ENCODE results near the gene FDX1. TPM values are rescaled to one million over a fixed set of nuclear protein-coding genes. Genes with fewer than 3 reads are reported as not detected.

FDX1 gene
- total RNA-seq, 1 experiment from 2014 or later, result 29.9 TPM

GRCh38 chr11:110447897-110448745, 18.4 kb downstream of the FDX1 start:
- ChIA-PET POLR2A (interaction anchor here (0.6 kb wide), 1 partner anchor 162 kb away, joined by 3 read pairs; no protein-coding TSS in a partner anchor), CTCF (interaction anchor here (4.7 kb wide), 1 partner anchor 13 kb away, joined by 15 read pairs; no protein-coding TSS in a partner anchor)
- Mint-ChIP-seq H3K27ac (ENCODE audit: unreplicated experiment) (no peak overlapping the region), H3K4me3 (ENCODE audit: unreplicated experiment) (no peak overlapping the region), H3K9me3 (ENCODE audit: unreplicated experiment) (no peaks in the 10 kb centered on the region), H3K4me1 (ENCODE audit: low read depth, unreplicated experiment) (peaks cover 16% of the 10 kb centered on the region), H3K27me3 (ENCODE audit: insufficient read depth, unreplicated experiment) (no peaks in the 10 kb centered on the region), H3K36me3 (ENCODE audit: insufficient read depth, unreplicated experiment) (peaks cover 31% of the 10 kb centered on the region)
- no peaks in the 10 kb centered on the region for H3K9me3 ChIP-seq
- no peak for DNase-seq
- TF ChIP-seq CTCF (IDR thresholded peaks at IDR 0.05; ENCODE audit: insufficient read depth in 1 of 2, low read depth in 1 of 2, low read length in 1 of 2, severe bottlenecking in 1 of 2, unreplicated experiment in 1 of 2), result peak; percentile 71 to 72
- no peak overlapping the region for H3K4me3 ChIP-seq (ENCODE audit: low read depth, low read length)
- no TSS peak for BruUV-seq (replicated peaks)
- H3K27me3 ChIP-seq (replicated peaks; ENCODE audit: control insufficient read depth, insufficient read depth, low read length), result no peaks in the 10 kb centered on the region
- intact Hi-C loops (cut with micrococcal nuclease; ENCODE audit: unreplicated experiment), result loop anchor here (1.0 to 5.0 kb wide), 4 partner anchors 134 to 979 kb away; no protein-coding TSS in a partner anchor
- no peaks in the 10 kb centered on the region for H3K36me3 ChIP-seq (ENCODE audit: control insufficient read depth, insufficient read depth, low read length)
- H3K4me1 ChIP-seq, result peaks cover 8% of the 10 kb centered on the region; the same call in 1 of the 2 replicates

GRCh38 chr11:110450246-110450645, 20.5 kb downstream of the FDX1 start:
- no peaks in the 10 kb centered on the region for H3K9me3 ChIP-seq
- peaks cover 19% of the 10 kb centered on the region for H3K36me3 Mint-ChIP-seq (ENCODE audit: insufficient read depth, unreplicated experiment)
- no peaks in the 10 kb centered on the region for H3K36me3 ChIP-seq (ENCODE audit: control insufficient read depth, insufficient read depth, low read length)
- no peak overlapping the region for H3K4me3 ChIP-seq (ENCODE audit: low read depth, low read length)
- no peak overlapping the region for H3K27ac Mint-ChIP-seq (ENCODE audit: unreplicated experiment)
- no peak for TF ChIP-seq CTCF (IDR thresholded peaks at IDR 0.05; ENCODE audit: insufficient read depth in 1 of 2, low read depth in 1 of 2, low read length in 1 of 2, severe bottlenecking in 1 of 2, unreplicated experiment in 1 of 2)
- H3K9me3 Mint-ChIP-seq (ENCODE audit: unreplicated experiment), result no peaks in the 10 kb centered on the region
- H3K27me3 Mint-ChIP-seq (ENCODE audit: insufficient read depth, unreplicated experiment), result no peaks in the 10 kb centered on the region
- H3K4me1 Mint-ChIP-seq (ENCODE audit: low read depth, unreplicated experiment), result peaks cover 16% of the 10 kb centered on the region
- DNase-seq, result no peak
- no peak overlapping the region for H3K4me3 Mint-ChIP-seq (ENCODE audit: unreplicated experiment)
- H3K27me3 ChIP-seq (replicated peaks; ENCODE audit: control insufficient read depth, insufficient read depth, low read length), result no peaks in the 10 kb centered on the region
- POLR2A ChIA-PET, result no interaction called here
- H3K4me1 ChIP-seq, result peaks cover 8% of the 10 kb centered on the region; the same call in 1 of the 2 replicates
- BruUV-seq (replicated peaks), result no TSS peak
- CTCF ChIA-PET, result interaction anchor here (1.2 kb wide), 1 partner anchor 21 kb away, joined by 3 read pairs; the partner anchor contains the start of gene FDX1
- intact Hi-C loops (cut with micrococcal nuclease; ENCODE audit: unreplicated experiment), result no loop called here

GRCh38 chr11:110452720-110453119, 23.0 kb downstream of the FDX1 start:
- H3K9me3 ChIP-seq, result no peaks in the 10 kb centered on the region
- no TSS peak for BruUV-seq (replicated peaks)
- POLR2A ChIA-PET, result no interaction called here

More at GRCh38 chr11:110452720-110453119, 23.0 kb downstream of the FDX1 start:
- no peaks in the 10 kb centered on the region for H3K36me3 ChIP-seq (ENCODE audit: control insufficient read depth, insufficient read depth, low read length)
- intact Hi-C loops (cut with micrococcal nuclease; ENCODE audit: unreplicated experiment), result no loop called here
- H3K4me1 ChIP-seq, result no peaks in the 10 kb centered on the region
- H3K4me3 Mint-ChIP-seq (ENCODE audit: unreplicated experiment), result no peak overlapping the region
- no peaks in the 10 kb centered on the region for H3K27me3 ChIP-seq (replicated peaks; ENCODE audit: control insufficient read depth, insufficient read depth, low read length)
- no peaks in the 10 kb centered on the region for H3K27me3 Mint-ChIP-seq (ENCODE audit: insufficient read depth, unreplicated experiment)
- no peak for TF ChIP-seq CTCF (IDR thresholded peaks at IDR 0.05; ENCODE audit: insufficient read depth in 1 of 2, low read depth in 1 of 2, low read length in 1 of 2, severe bottlenecking in 1 of 2, unreplicated experiment in 1 of 2)
- peaks cover 13% of the 10 kb centered on the region for H3K36me3 Mint-ChIP-seq (ENCODE audit: insufficient read depth, unreplicated experiment)
- DNase-seq, result no peak
- CTCF ChIA-PET, result interaction anchor here (0.6 kb wide), 1 partner anchor 187 kb away, joined by 3 read pairs; no protein-coding TSS in a partner anchor
- H3K9me3 Mint-ChIP-seq (ENCODE audit: unreplicated experiment), result no peaks in the 10 kb centered on the region
- peaks cover 2% of the 10 kb centered on the region for H3K4me1 Mint-ChIP-seq (ENCODE audit: low read depth, unreplicated experiment)
- no peak overlapping the region for H3K27ac Mint-ChIP-seq (ENCODE audit: unreplicated experiment)
- H3K4me3 ChIP-seq (ENCODE audit: low read depth, low read length), result no peak overlapping the region

Measured in Caco-2 (cell line).